Parathyroid adenoma (tissue), 2 donors: ENCODE measurements around the gene HIGD2B.

ENCODE experiments used
- H2AFZ ChIP-seq: fragments of 300-600 bp; sonication (generic); one replicate; pipeline ENCODE4 v1.7.0; 2017; ENCODE audit warnings: antibody characterized with exemption, mild to moderate bottlenecking
- H3K27ac ChIP-seq: fragments of 300-600 bp; sonication (generic); one replicate; pipeline ENCODE4 v1.7.0; 2017
- H3K27me3 ChIP-seq: fragments of 300-600 bp; sonication (generic); one replicate; pipeline ENCODE4 v1.7.0; 2017; ENCODE audit warnings: low read length; ENCODE audit not compliant: control insufficient read depth, insufficient read depth
- H3K36me3 ChIP-seq: fragments of 300-600 bp; sonication (generic); one replicate; pipeline ENCODE4 v1.7.0; 2017; ENCODE audit warnings: low read length; ENCODE audit not compliant: control insufficient read depth, insufficient read depth
- H3K4me1 ChIP-seq: fragments of 300-600 bp; sonication (generic); one replicate; pipeline ENCODE4 v1.7.0; 2017; ENCODE audit warnings: control low read depth
- H3K4me2 ChIP-seq: fragments of 300-600 bp; sonication (generic); one replicate; pipeline ENCODE4 v1.7.0; 2017; ENCODE audit warnings: low read length
- H3K4me3 ChIP-seq: fragments of 300-600 bp; sonication (generic); one replicate; pipeline ENCODE4 v1.7.0; 2017; ENCODE audit warnings: low read depth, low read length
- H3K79me2 ChIP-seq: fragments of 300-600 bp; sonication (generic); one replicate; pipeline ENCODE4 v1.7.0; 2017; ENCODE audit warnings: control low read depth
- H3K9ac ChIP-seq: fragments of 300-600 bp; sonication (generic); one replicate; pipeline ENCODE4 v1.7.0; 2017; ENCODE audit warnings: mild to moderate bottlenecking
- H3K9me3 ChIP-seq: fragments of 300-600 bp; sonication (generic); one replicate; pipeline ENCODE4 v1.7.0; 2017; ENCODE audit warnings: low read length; ENCODE audit not compliant: control insufficient read depth
- CTCF ChIP-seq: fragments of 300-600 bp; sonication (generic); IDR thresholded peaks from one replicate; pipeline ENCODE4 v1.7.0; 2017; ENCODE audit warnings: antibody characterized with exemption, mild to moderate bottlenecking
- donor health status: primary hyperparathyroidism.

The HIGD2B gene

DNA sequence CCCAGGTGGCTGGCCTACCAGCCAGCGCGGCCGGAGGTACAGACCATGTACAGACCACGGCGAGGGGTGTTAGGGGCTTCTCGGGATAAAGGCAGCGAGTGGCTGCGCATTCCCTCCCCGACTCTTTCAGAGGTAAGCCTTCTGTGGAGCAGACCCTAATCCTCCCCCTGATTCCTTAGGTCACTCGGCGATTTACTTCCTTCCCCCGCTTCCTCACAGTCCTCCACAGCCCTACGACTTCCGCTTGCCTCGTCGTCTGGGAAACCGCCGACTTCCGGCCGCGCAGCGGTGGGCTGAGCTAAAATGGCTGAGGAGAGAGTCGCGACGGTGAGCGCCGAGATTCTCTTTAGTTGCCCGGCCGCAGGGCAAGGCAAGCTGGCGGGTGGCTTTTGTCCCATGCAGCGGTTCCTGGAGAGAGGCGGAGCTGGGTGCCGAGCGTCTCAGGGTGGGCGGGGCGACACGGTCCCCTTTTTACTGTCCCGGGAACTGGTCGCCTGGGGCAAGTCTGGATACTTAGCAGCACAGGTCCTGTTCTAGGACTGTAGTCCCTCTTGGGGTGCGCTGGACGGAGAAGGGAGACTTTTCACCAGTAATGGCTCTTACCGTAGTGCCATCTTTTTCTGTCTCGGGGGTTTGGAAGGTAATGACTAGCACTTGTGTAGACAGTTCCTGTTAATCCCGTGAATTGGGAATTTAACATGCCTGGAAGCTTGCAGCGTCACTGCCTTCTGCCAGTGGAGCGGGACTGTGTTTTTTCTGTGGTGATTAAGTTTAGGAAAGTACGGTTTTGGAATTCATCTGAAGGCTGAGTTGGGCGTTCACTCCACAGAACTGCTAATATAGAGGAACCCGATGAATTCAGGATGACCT, at the start of gene HIGD2B, which contains the start of gene BBS4:
TSS of gene HIGD2B (minus strand) at position 258 of the 870 bp plus-strand sequence. CDS start 9,808 bp downstream, outside the sequence.
TSS of gene BBS4 (plus strand) at position 283 of the 870 bp plus-strand sequence. CDS start at position 304, 21 bp downstream.
- no peak within 1 kb of the TSS for H3K9ac ChIP-seq
- peak within 1 kb of the TSS; percentile 89 for H3K4me2 ChIP-seq
- no peaks in the 10 kb centered on the region for H3K79me2 ChIP-seq
- TF ChIP-seq CTCF, result no peak
- no peaks in the 10 kb centered on the region for H3K9me3 ChIP-seq
- peak within 1 kb of the TSS; percentile 85 for H3K4me3 ChIP-seq
- H3K4me1 ChIP-seq, result no peaks in the 10 kb centered on the region
- no peaks in the 10 kb centered on the region for H3K27me3 ChIP-seq
- no peaks in the 10 kb centered on the region for H3K36me3 ChIP-seq
- peak within 1 kb of the TSS; percentile 78 for H2AFZ ChIP-seq
- H3K27ac ChIP-seq, result peak within 1 kb of the TSS; percentile 74

DNA sequence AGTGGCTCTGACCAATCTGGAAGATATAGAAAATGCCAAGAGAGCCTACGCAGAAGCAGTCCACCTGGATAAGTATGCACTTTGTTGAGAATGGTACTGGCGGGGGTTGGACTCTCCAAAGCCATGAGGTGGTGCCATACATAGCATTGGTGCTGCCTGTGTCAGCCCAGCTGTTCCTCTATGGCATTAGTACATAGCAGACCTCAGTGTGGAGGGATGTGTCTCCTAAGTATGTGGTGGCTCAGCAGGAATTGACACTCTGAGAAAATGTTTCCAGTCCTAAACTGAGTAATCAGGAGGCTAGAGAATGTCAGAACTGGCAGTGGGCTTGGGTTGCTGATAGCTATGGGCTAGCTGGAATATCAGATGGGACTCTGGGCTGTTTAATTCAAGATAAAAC, 49.1 kb upstream of the HIGD2B start:
- Histone ChIP-seq H3K36me3 (no peaks in the 10 kb centered on the region), H3K9ac (no peak overlapping the region), H3K27me3 (no peaks in the 10 kb centered on the region), H3K4me1 (peaks cover 3% of the 10 kb centered on the region), H3K4me2 (no peak overlapping the region), H3K9me3 (no peaks in the 10 kb centered on the region), H3K79me2 (no peaks in the 10 kb centered on the region), H3K4me3 (no peak overlapping the region), H3K27ac (no peak overlapping the region), H2AFZ (no peak overlapping the region)
- no peak for TF ChIP-seq CTCF

- Histone ChIP-seq H3K4me1 (peaks cover 3% of the 10 kb centered on the region), H3K9ac (no peak overlapping the region), H3K27ac (no peak overlapping the region), H3K9me3 (no peaks in the 10 kb centered on the region), H2AFZ (no peak overlapping the region), H3K4me3 (no peak overlapping the region), H3K4me2 (no peak overlapping the region), H3K79me2 (no peaks in the 10 kb centered on the region), H3K36me3 (no peaks in the 10 kb centered on the region), H3K27me3 (no peaks in the 10 kb centered on the region)
- TF ChIP-seq CTCF, result no peak
These were observed 48.2 kb upstream of the HIGD2B start for GRCh38 chr15:72733941-72734738.

- no peaks in the 10 kb centered on the region for H3K79me2 ChIP-seq
- no peaks in the 10 kb centered on the region for H3K27me3 ChIP-seq
- H3K27ac ChIP-seq, result no peak overlapping the region
- H3K4me1 ChIP-seq, result no peaks in the 10 kb centered on the region
- no peak overlapping the region for H2AFZ ChIP-seq
- no peak overlapping the region for H3K4me2 ChIP-seq
- no peaks in the 10 kb centered on the region for H3K9me3 ChIP-seq
- H3K4me3 ChIP-seq, result no peak overlapping the region
- TF ChIP-seq CTCF, result no peak
- no peaks in the 10 kb centered on the region for H3K36me3 ChIP-seq
- H3K9ac ChIP-seq, result no peak overlapping the region
These were observed 46.5 kb upstream of the HIGD2B start for GRCh38 chr15:72732516-72732915.
